Occipital lobe (tissue), 3 donors: ENCODE results near the gene RC3H2. TPM values are rescaled to one million over a fixed set of nuclear protein-coding genes. Genes with fewer than 3 reads are reported as not detected.

Experiments
- DNase-seq: peaks from one replicate; lab custom pipeline; 2025; lab: John Stamatoyannopoulos, UW
- small RNA-seq: library from RNA; depleted of rRNA; stranded (forward); fragments of <200 nt; gene quantifications from one replicate; pipeline ENCODE3, GENCODE V24; 2014
- total RNA-seq: library from RNA; depleted of rRNA; stranded (reverse); fragments of >200 nt; gene quantifications from one replicate; pipeline ENCODE4 v1.2.3, GENCODE V29; 2014

RC3H2 gene
- total RNA-seq, 1 donor from 2014 or later: 125 TPM

DNA sequence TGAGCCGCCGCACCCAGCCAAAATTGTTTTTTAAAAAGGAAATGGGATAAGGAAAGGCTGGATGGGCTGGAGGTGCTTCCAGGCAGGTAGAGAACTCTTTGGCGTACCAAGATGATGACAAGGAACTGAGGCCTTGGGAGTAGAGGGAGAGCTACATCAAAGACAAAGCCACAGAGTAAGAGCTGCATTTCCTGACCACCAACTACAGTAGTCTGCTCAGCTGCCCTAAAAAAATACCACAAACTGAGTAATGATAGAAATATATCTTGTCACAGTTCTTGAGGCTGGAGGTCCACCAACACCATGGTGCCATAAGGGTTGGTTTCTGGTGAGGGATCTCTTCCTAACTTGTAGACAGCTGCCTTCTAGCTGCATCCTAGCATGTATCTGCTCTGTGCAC lies 97.0 kb downstream of the RC3H2 start:
- no peak for DNase-seq

DNA sequence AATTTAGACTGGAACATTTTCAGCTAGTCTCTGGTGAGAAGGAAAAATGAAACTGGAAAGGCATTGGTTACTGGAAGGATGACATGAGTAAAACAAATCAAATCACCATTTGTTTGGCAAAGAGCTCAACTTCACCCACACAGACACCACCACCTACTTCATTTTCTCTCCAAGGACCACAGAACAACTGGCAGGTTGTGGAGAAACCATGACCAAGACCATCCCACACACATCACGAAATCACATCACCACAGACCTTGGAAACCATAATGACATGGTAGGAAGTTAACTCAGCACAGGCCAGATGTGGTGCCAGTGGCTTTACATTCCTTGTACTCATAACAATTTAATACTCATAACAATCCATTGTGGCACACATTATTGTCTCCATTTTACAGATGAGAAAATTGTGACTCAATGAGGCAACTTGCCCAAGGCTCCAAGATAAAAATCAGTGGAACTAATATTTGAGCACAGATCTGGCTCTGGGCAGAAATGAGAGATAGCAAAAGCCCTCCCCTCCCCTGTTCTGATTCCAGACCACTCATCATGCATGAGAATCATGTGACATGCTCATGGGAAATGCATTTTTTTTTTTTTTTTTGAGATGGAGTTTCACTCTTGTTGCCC lies 97.8 kb downstream of the RC3H2 start:
- DNase-seq: peak; percentile 14

DNA sequence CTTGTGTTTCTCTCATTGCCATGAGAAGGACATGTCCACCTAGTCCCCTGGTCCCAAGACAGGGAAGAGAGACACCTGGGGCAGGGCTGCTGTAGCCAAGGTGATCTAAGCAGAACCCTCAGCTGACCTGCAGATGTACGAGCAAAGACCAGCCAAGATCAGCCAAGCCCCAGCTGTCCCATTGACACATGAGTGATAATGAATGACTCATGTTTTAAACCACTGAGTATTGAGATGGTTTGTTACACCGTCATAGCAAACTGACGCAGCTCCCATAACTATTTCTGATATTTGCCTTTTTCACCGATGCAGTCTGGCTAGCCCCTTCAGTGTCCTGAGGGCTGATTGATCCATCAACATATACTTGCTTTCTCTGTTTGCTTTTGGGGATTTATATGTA lies 98.5 kb downstream of the RC3H2 start:
- no peak for DNase-seq

DNA sequence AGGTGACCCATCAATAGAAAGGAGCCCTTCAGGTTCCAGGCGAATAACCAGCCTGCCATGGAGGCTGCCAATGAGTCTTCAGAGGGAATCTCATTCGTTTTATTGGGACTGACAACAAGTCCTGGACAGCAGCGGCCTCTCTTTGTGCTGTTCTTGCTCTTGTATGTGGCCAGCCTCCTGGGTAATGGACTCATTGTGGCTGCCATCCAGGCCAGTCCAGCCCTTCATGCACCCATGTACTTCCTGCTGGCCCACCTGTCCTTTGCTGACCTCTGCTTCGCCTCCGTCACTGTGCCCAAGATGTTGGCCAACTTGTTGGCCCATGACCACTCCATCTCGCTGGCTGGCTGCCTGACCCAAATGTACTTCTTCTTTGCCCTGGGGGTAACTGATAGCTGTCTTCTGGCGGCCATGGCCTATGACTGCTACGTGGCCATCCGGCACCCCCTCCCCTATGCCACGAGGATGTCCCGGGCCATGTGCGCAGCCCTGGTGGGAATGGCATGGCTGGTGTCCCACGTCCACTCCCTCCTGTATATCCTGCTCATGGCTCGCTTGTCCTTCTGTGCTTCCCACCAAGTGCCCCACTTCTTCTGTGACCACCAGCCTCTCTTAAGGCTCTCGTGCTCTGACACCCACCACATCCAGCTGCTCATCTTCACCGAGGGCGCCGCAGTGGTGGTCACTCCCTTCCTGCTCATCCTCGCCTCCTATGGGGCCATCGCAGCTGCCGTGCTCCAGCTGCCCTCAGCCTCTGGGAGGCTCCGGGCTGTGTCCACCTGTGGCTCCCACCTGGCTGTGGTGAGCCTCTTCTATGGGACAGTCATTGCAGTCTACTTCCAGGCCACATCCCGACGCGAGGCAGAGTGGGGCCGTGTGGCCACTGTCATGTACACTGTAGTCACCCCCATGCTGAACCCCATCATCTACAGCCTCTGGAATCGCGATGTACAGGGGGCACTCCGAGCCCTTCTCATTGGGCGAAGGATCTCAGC lies 104.8 kb downstream of the RC3H2 start, which contains the start of gene OR1K1:
Gene OR1K1, plus strand, starts transcription at position 58 of the 995 bp plus-strand sequence. Its CDS starts 0 bp downstream, at position 58.
- DNase-seq: no peak

DNA sequence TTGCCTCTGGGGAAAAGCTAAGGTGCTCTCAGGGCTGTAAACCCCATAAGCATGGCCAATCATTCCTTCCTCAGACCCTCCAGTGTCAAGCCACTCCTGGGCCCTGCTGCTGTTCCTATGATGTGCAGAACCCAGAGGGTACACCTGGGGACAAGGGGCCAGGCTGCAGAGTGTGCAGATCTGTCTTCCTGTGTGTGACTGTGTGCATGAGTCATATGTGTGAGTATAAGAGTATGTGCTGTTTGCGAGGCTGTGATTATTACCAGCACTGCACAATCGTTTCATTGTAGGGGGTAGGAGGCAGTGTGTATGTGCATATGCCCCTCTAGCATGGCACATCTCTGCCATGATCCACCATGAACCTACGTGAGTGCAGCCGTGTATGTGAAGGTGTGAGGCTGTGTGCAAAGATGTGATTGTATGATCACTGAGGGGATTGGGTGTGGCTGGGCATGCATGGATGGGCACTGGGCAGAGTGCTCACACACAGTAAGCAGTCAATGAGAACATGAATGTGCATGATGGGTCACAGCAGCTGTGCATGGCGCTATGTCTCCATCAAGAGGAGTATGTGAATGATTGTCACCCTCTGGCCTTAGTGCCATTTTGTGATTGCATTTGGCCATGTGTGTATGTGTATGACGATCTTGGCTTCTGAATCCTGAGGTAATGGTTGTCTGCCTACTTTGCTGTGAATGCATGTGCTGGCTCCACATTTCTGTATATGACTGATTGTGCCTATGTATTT lies 107.7 kb downstream of the RC3H2 start:
- no peak for DNase-seq

Small RNA genes lying within 50 kb of the gene (small RNA-seq; reads per million reads assigned to genes)
- gene RNY1P15 (not detected), gene SNORD90 (3,163 reads per million, percentile 99 among the genes with 10 or more reads in this experiment)

Other genes with a start within 250 kb of the RC3H2 start
- 0.62 TPM for gene OR1B1, start 247.7 kb downstream of the RC3H2 start, total RNA-seq
- not detected for gene OR1L1, start 243.6 kb downstream of the RC3H2 start, total RNA-seq
- gene OR1L3, start 230.2 kb downstream of the RC3H2 start, total RNA-seq: not detected
- not detected for gene OR1L4, start 181.4 kb downstream of the RC3H2 start, total RNA-seq
- gene OR1L6, start 163.1 kb downstream of the RC3H2 start, total RNA-seq: not detected
- not detected for gene OR5C1, start 116.4 kb downstream of the RC3H2 start, total RNA-seq
- gene OR1K1, start 105.2 kb downstream of the RC3H2 start, total RNA-seq: not detected
- 72.2 TPM for gene PDCL, start 76.8 kb downstream of the RC3H2 start, total RNA-seq
- gene ZBTB6, start 8.0 kb upstream of the RC3H2 start, total RNA-seq: 88.0 TPM
- gene ZBTB26, start 26.2 kb upstream of the RC3H2 start, total RNA-seq: 10.6 TPM
- gene RABGAP1, start 35.7 kb upstream of the RC3H2 start, total RNA-seq: 115 TPM
- gene GPR21, start 128.3 kb upstream of the RC3H2 start, total RNA-seq: 13.3 TPM